ENCODE data around the gene EPS8. TPM values are rescaled to one million over a fixed set of nuclear protein-coding genes. Genes with fewer than 3 reads are reported as not detected.

EPS8 gene
- total RNA-seq, 1 donor: 192 TPM

DNA sequence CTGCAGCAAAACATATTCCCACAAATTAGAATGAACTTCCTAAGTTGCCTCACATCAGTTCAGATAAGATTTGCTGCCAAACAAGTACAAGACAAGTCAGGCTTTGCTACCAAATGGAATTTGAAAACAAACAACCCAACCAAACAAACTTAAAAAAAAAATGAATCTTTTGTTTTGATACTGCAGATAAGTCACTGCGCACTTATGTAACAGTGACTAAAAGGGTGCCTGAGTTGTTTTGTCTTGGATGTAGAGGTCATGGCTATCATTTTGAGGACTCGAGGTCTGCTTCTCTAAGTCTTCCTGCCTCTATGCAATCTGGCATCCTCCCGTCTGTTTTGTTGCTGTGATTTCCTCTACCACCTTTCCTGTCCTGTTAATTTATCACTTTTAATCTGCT lies 11.1 kb upstream of the EPS8 start:
- no peak for DNase-seq (ENCODE audit: low read depth)
- no peak for TF ChIP-seq CTCF (IDR thresholded peaks at IDR 0.05; ENCODE audit: insufficient read depth, low read length)
- H3K4me3 ChIP-seq (ENCODE audit: low read depth, low read length): no peak overlapping the region

DNA sequence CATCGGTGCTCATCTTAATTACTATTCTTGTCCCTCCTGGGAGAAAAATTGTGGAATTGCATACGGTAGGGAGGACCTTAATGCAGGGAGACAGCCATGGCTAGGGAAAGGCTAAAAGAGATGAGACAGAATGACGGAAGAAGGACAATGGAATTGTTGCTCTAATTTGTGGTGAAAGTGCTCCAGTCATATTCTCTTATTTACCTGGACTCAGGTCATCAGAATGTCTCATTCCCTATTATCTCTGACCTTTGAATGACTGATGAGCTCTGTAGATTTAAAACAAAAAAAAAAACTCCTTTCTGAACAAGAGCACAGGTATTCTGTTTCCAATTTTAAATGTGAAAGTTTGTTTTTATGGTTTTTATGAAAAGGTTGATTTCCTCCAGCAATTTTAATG lies 8.6 kb upstream of the EPS8 start:
- DNase-seq (ENCODE audit: low read depth): no peak
- no peak for TF ChIP-seq CTCF (IDR thresholded peaks at IDR 0.05; ENCODE audit: insufficient read depth, low read length)

DNA sequence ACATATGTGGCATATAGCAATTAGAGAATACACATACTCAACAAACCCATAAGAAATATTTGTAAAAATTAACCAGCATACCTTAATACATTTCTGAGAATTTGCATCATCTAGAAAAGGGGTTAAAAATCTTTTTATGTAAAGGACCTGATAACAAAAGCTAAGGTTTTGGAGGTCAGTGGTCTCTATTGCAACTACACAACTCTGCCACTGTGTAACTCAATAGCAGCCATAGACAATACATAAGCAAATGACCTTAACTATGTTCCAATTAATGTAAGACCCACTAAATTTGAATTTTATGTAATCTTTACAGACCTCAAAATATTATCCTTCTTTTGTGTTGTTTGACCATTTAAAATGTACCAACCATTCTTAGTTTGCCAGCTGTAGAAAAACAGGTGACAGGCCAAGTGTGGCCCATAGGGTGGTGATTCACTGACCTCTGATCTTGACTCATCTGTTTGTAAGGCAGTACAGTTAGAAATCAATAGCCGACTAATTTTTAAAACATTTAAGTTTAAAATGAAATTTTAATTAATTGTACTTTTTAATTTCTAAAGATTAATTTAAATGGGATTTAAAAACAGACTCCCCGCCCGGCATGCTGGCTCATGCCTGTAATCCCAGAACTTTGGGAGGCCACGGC lies 7.4 kb upstream of the EPS8 start:
- no peak overlapping the region for H3K4me3 ChIP-seq (ENCODE audit: low read depth, low read length)
- no peak for TF ChIP-seq CTCF (IDR thresholded peaks at IDR 0.05; ENCODE audit: insufficient read depth, low read length)
- DNase-seq (ENCODE audit: low read depth): no peak

More for the DNA sequence above, 8.6 kb upstream of the EPS8 start:
- H3K4me3 ChIP-seq (ENCODE audit: low read depth, low read length): no peak overlapping the region

DNA sequence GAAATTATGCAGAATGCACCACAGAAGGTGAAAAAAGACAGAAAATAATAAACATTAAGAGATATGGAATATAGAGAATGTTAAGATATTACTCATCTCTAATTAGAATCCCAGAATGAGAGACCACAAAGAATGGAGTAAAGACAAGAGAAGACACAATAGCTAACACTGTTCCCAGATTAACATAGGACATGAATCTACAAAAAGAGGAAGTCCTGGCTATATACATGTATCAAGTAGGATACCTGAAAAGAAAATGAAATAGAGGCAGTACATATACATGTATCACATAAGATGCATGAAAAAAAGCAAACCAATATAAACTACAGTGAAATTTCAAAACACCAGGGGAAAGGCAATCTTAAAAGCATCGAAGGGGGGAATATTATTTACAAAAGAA lies 5.6 kb upstream of the EPS8 start:
- no peak for TF ChIP-seq CTCF (IDR thresholded peaks at IDR 0.05; ENCODE audit: insufficient read depth, low read length)
- no peak overlapping the region for H3K4me3 ChIP-seq (ENCODE audit: low read depth, low read length)
- no peak for DNase-seq (ENCODE audit: low read depth)

DNA sequence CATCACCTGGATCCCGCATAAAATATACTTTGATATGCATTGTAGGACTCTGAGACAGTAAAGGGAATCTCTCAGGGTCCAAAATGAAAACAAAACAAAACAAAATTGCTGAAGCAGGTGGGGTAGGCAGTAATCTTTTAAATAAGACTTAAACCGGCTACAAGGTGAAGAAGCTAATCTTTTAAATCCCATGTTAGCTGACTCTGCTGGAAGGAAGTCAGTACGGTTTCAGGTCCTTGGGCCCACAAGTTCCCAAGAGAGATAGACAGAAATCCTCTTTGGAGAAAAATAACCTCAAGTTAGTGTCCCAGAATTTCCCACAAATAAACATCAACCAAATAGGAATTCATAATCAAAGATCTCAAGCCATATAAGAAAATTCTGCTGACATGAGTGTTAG lies 5.0 kb upstream of the EPS8 start:
- no peak for DNase-seq (ENCODE audit: low read depth)
- no peak for TF ChIP-seq CTCF (IDR thresholded peaks at IDR 0.05; ENCODE audit: insufficient read depth, low read length)
- H3K4me3 ChIP-seq (ENCODE audit: low read depth, low read length): no peak overlapping the region

GRCh38 chr12:15788233-15789219 lies 662 bp downstream of the EPS8 start:
- peak; percentile 60 for DNase-seq (ENCODE audit: low read depth)
- H3K4me3 ChIP-seq (ENCODE audit: low read depth, low read length): peak overlapping the region; percentile 87
- peak; percentile 13 for TF ChIP-seq CTCF (IDR thresholded peaks at IDR 0.05; ENCODE audit: insufficient read depth, low read length)
